Stomach (tissue), 4 donors: ENCODE results near the gene NMT1.

Experiments used
- CTCF ChIP-seq, 7 experiments: fragments of 450-650 bp in 4 of 7; fragments of 200-600 bp in 3 of 7; sonication (generic) in 3 of 7; IDR thresholded peaks; one replicate each; pipeline ENCODE4 v1.5.1; 2016 to 2019; ENCODE audit warnings: antibody characterized with exemption in 7 of 7, control low read depth in 2 of 7, mild to moderate bottlenecking in 1 of 7
- EP300 ChIP-seq: sonication (generic); formaldehyde crosslinking; IDR thresholded peaks from one replicate; pipeline ENCODE4 v1.6.1; 2017; ENCODE audit warnings: antibody characterized with exemption
- POLR2A ChIP-seq, 4 donors: fragments of 450-650 bp; IDR thresholded peaks; one replicate each; pipeline ENCODE4 v1.6.1; 2016; ENCODE audit warnings: antibody characterized with exemption in 4 of 4, control low read depth in 2 of 4, mild to moderate bottlenecking in 1 of 4, moderate library complexity in 1 of 4
- POLR2AphosphoS5 ChIP-seq, 3 donors: sonication (generic); formaldehyde crosslinking; IDR thresholded peaks; one replicate each; pipeline ENCODE4 v1.6.1; 2016; ENCODE audit warnings: antibody characterized with exemption in 3 of 3

GRCh38 chr17:45115015-45115625 is 54.0 kb downstream of the NMT1 start:
- TF ChIP-seq CTCF (IDR thresholded peaks at IDR 0.05) = no peak
- no peak for TF ChIP-seq POLR2AphosphoS5 (IDR thresholded peaks at IDR 0.05)
- no peak for TF ChIP-seq POLR2A (IDR thresholded peaks at IDR 0.05)
- TF ChIP-seq EP300 = no peak
